HG02938 (cell line): ENCODE measurements around the gene FN1.
"Not testable (repeated sequence)": the region's sequence is repeated elsewhere in the genome, so short reads cannot be mapped to it uniquely, and the experiment has no call there.

ENCODE experiments used
- ATAC-seq: cut with Tn5 transposase; IDR thresholded peaks from one replicate; pipeline ENCODE4 v1.9.1; 2021; ENCODE audit warnings: mild to moderate bottlenecking, moderate library complexity; ENCODE audit not compliant: unreplicated experiment

Gene FN1

DNA sequence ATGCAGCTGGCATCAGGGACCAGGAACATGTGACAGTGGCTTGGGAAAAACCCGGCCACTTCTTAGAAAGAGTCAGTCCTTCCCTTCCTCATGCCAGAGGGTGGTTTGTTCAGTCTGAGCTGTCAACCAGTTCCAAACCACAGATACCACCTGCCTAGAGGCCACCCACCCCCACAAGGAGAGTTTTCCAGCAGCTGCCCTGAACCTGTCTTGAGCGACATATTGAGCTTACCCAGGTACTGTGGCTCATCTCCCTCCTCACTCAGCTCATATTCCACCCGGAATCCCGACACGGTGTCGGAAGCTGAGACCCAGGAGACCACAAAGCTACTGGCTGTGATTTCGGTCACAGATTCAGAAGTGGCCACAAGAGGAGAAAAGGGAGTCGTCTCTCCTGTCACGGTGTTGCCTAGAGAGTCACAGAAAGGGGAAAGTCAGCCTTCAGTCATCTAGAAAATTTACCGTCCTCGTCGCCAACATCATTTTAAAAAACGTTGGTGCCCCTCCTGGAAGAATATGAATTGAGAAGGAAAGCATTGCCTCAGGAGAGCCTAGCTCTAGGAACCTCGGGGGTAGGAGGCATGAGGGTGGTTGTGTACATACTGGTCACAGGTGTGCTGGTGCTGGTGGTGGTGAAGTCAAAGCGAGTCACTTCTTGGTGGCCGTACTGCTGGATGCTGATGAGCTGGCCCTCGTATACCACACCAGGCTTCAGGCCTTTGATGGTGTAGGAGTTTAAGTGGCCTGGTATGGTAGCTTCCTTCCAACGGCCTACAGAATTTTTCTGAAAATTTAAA is 26.3 kb downstream of the FN1 start:
- ATAC-seq = no peak

DNA sequence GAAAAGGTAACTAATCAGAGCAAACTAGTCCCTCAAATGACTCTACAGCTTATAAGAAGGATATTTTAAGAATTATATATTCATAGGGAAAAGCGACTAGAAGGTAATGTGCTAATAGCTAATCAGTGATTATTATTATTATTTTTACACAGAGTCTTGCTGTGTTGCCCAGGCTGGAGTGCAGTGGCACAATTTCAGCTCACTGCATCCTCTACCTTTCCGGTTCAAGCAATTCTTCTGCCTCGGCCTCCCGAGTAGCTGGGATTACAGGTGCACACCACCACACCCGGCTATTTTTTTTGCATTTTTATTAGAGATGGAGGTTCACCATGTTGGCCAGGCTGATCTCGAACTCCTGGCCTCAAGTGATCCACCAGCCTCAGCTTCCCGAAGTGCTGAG is 27.4 kb downstream of the FN1 start:
- ATAC-seq = not testable (repeated sequence)

DNA sequence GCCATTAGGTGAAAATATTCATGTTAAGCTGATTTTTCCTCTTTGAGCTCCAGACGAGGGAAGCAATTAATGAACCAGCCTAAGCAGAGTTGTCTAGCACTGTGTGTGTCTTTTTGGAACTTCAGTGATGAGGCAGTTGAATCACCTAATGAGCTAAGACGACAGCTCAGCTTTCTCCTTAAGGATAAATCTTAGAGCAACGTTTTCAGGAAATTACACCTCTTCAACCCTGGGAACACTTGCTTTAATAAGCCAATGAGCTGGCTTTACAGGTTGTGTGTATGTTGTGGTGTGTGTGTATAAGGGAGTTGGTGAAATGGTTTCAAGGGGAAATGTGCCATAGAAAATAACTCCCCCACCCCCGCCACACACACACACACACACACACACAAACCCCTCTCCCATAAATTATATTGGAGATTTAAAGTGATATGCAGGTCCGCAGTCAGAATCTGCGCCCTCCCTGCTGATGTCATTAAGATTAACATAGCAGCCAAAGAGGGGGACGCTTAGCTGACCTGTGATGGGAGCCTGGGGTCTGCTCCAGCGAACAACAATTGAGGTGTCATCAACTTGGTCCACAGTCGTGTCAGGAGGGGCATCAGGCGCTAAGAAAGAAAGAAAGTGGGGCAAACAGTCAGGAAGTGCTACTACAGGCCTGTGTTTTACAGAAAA is 28.1 kb downstream of the FN1 start:
- ATAC-seq = no peak

DNA sequence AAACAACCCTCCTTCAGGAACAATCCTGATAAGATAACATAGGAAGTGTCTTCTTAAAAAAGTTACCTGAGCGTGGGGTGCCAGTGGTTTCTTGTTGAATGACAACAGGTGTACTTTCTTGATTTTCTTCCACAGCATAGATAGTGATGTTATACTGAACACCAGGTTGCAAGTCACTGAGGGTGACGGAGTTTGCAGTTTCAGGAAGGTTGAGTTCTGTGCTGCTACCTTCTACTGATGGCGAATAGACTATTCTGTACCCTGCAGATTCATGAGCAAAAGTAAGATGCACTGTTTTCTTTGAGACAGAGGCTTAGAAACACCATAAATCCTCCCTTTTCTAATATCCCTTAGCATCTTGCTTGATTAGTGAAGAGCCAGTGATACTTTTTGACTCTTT is 28.8 kb downstream of the FN1 start:
- ATAC-seq = no peak

DNA sequence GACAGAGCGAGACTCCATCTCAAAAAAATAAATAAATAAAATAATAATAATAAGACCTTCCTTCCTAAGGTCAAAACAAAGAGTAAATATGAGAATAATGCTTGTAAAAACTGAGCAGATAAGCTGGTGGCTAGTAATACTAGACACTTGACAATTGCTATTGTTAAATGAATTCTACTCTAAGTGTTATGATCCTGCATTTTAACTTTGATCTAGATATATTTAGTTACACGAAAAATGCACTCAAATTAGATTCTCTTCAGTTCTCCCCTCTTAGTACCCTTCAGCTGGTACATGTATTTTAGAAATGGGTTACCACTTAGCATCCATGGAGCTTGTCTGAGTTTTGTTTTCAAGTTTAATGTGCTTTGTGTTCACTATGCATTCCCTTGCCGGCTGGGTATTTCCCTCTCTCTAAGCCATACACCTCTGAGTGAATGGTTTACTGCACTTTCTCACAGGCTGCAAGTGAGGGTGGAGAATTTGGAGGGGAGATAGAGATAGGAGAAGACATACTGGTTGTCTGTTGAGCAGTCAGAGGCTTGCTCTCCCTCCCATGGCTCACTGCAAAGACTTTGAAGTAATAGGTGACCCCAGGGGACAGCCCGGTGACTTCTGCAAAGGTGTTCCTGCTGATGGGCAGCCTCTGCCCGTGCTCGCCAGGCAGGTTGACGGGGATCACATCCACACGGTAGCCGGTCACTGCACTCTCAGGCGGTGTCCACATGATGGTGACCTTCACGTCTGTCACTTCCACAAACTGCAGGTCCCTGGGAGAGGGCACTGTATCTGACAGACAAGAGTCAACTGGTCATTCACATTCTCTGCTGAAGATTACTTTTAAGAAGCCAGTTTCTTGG is 29.9 kb downstream of the FN1 start:
- no peak for ATAC-seq

DNA sequence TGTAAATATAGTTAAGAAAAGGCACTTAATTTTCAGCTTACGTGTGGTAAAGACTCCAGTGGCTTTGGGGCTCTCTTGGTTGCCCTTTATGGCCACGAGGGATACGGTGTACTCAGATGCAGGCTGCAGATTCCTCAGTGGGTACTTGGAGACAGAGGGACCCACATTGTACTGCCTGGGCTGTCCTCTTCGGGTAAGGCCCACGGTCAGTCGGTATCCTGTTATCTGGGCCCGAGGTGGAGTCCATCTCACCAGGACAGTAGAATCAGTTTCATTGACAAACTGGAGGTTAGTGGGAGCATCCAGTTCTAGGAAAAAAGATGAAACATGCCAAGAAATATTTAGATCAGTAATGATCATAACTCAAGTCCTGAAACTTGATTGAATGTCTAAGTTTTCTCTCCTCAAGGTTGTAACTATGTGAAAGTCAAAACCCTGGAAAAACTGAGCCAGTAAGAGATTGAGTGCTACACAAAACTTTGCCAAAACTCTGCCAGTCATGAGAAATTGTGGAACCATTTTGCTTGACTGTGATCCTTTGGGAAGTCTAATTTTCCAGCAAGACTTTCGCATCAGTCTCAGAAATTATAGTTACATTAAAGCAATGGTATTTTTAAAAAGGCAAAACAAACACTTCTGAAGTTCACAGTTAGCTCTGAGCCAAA is 31.4 kb downstream of the FN1 start:
- ATAC-seq = no peak

DNA sequence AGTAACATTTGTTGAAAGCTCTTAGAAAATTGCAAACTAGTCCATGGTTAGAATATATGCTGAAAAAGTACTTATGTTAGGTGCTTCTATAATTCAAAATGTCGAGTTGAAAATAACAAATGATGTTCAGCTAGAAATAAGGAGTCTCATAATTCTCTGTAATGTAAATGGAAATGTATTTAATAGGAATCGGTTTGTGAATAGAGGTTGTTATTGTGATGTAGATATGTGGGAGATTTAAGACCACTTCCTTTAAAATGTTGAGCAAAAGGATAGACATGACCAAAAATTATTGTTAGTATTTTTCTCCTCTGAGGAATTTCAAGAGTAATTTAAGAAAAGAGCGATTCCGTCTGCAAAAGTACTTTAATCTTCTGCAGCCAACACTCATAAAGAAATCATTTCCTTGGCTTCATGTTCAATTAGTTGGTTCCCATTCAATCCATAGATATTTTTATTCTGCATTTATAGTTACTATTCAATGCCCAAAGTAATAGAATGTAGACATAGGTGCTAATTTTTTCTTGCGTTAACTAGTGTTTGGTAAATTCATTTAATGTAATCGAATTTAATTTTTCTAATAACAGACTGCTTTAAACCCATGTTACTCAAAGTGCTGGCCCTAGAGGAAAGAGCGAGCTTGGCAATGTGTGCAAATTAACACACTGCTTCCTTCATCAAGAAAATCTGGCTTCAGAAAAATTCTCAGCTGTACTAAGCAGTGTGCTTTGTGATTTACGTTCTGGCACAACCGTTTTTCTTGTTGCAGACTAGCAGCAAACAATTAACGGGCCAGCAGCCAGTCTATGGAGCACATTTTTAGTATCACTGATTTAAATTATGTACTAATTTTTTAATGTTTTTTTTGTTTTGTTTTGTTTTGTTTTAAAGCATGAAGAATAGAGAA is 32.2 kb downstream of the FN1 start:
- ATAC-seq = no peak

DNA sequence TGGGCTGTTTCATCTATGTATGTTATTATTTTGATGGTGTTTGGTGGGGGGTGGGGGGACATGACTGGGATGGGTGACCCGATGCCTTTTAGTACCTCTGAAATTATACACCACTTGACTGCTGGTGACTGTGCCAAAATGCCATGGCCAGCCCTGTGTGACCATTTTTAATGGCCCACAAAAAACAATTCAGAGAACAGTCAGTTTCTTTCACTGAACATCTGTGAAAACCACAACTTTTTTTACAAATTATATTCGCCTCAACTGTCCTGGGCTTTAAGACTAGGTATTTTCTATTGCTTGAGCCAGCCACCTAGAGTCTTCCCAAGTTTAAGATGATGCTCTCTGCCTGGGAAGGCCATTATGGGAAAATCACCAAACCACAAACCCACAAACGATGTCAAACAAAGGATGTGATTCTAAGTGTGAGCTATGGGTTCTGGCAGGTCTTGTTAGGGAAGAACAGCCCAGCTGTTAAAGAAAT is 33.9 kb downstream of the FN1 start:
- ATAC-seq = no peak

DNA sequence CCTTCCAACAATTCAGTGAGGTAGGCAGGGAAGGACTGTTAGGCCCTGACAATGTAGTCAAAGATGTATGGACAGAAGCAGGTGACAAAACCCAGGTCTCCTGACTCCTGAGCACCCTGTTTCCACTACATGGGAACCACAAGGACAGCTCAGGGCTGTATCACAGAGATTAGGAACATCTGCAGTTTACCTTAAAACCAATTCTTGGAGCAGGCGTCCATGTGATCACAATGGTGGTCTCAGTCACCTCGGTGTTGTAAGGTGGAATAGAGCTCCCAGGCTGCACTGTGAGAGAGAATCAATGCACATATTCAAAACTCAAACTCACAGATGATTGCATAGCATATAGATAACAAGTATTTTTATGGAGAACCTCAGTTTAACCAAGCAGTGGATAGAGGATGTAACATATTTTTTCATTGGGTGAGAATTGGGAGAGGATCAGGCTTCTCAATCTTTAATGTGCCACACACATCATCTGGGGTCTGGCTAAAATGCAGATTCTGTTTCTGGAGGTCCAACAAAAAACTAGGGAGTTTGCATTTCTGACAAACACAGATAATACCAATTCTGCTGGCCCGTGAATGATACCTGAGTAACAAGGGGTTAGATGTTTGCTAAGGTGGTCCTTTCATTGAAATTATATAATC is 36.7 kb downstream of the FN1 start:
- no peak for ATAC-seq

DNA sequence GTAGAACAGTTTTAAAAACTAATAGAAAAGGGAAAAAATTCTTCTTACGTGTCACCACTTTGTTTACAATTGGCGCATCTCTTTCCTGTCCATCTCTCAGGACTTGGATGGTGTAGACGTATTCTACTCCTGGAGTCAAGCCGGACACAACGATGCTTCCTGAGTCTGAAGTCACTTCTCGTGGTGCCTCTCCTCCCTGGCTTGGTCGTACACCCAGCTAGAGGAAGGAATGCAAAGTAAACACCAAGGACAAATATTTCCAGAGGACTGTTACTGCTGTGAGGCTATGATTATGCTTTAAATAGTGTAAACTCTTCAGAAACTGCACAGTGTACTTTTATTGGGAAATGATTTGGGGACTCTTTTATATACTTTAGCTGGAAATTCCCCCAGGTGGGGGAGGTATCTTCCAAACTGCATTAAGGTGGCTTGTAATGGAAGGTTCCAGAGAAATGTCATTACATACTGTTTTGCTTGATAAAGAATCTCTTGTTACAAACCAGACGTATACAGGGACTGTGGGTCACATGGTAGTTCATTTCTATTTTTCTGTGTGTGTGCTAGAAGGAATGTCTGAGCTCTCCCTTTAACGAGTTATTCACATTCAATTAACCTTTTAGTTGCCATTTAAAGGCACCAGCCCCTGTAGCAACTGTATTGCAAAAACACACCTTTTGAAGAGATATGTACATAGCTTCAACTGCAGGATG is 38.1 kb downstream of the FN1 start:
- ATAC-seq = no peak

DNA sequence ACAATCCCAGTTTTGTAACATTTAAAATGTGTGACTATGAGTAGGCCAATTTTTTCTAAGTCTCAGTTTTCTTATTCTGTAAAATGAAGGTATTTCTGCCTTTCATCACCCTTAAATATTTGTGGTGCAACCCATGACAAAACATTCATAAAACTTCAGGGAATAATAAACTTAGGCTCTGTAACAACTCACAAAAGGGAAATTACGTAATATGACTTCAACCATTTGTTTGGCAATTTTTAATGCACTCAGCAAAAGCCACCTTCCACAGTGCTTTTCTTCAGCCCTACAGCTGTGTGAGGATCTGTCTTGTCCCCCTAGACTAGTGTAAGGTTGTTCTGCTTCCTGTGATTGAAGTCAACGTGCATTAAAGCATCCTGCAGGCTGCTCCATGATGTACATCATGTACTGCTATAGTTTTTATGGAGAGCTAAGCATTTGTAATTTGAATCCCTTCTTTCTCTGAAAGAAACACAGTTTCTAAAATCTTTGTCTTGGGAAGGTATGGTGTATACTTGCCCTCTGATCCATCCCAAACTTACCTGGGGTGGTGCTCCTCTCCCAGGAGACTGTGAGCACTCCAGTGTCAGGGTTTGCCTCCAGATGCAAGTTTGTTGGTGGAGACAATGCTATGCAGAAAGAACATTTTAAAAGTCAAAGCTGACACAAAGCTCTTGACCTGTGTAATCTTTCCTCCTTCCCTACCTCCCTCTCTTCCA is 39.1 kb downstream of the FN1 start:
- ATAC-seq = no peak

DNA sequence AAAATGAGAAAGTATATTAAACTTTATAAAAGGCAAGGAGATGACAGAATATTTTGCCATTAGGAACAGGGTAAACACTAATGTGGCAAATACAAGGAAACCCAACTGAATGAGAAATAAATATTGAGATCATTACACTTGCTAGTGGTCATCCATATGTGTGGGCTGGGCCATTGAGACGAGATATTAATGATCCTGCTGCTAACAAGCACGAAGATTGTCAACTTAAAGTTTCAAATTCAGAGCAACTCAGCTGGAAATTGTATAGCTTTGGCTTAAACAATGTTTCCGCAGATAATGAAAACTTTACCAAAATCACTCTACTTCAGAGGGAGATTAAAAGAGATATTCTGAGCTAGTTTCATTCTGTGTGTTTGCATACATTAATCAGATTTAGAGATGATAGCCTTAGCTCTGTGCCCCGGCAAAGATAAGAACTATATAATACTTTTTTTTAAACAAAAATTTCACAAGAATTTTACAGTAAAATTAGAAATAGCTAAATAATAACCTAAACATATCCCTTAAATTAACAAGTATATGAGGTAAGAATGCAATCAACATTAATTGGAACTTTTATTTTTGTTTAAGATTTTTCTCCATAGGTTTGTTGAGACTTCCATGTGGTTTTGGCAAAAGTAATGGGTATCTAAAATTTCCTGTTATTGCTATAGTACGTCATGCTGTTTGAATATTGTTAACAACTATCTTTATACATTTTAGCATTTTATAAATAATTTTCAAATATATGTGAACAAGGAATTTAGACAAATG is 40.0 kb downstream of the FN1 start:
- no peak for ATAC-seq

DNA sequence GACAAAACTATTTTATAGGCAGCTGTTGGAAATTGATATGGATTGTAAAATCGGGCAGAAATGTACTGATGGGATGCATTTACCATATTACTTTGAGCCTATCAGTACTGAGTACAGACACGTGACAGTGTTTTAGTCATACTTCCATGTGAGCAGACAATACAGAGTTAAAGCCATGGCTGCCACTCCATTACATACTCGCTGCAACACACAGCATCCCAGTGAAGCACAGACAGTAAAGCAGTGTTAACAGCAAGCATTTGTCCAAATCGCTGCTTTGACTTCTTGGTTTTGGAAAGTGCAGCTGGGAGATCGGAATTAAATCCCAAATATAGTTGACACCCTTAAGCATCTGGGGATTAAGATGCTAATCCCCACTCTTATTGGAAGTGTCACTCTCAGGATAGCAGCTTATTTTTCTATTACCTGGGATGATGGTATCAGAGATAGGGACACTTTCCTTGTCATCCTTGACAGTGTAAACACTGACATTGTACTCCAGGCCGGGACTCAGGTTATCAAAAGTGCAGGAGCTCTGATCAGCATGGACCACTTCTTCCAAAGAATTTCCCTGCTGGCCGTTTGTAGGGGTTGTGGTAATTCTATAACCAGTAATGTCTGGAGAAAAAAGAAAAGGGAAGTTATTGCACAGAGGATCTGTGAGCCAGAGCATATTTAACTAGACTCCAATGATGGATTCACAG is 41.6 kb downstream of the FN1 start:
- ATAC-seq = no peak

DNA sequence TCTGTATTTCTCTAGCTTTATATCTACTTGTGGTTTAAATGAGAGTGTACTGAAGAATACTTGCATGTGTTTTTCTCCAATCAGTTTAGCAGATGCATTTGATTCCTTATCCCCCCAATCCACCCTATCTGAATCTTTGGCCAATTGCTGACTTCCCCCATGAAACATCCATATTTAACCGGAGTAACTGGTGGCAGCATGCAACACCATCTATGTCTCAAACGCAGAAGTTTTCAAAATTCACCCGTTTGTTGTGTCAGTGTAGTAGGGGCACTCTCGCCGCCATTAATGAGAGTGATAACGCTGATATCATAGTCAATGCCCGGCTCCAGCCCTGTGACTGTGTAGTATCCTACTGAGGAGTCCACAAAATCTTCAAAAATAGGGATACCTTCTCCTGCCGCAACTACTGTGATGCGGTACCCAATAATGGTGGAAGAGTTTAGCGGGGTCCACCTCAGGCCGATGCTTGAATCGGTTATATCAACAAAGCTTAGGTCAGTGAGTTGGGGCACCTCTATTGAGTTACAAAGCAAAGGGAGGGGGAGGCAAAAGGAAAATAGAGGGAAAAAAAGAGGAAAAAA is 43.1 kb downstream of the FN1 start:
- no peak for ATAC-seq

DNA sequence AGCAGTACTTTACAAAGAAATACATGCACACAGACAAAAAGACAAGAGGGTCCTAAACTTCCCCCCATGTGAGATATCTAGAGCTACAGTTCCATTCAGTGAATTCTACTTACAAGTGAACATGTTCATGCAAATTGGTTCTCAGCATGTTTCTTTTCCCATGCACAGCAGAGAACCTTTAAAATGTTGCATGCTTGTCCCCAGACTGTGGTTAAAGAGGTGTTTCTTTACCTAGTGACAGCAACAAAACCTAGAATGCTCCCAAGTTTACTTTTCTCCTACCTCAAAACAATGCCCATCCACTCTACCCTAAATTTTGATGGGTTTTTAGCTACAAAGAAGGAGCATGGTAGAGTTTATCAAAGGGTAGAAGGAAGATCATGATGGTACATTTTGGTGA is 43.7 kb downstream of the FN1 start:
- ATAC-seq = no peak

DNA sequence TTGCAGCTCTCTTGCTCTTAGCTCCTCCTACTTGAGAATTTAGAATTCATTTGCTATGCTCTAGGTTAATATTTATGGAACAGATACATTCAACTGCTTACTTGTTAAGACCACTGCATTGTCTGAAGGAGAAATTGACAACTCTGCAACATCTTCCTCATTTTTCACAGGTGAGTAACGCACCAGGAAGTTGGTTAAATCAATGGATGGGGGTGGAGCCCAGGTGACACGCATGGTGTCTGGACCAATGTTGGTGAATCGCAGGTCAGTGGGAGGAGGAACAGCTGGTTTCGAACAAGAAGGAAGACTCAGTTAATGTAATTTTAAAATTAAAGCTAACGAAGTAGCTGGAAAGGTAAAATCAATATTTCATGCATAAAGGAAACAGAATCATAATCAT is 44.3 kb downstream of the FN1 start:
- no peak for ATAC-seq

DNA sequence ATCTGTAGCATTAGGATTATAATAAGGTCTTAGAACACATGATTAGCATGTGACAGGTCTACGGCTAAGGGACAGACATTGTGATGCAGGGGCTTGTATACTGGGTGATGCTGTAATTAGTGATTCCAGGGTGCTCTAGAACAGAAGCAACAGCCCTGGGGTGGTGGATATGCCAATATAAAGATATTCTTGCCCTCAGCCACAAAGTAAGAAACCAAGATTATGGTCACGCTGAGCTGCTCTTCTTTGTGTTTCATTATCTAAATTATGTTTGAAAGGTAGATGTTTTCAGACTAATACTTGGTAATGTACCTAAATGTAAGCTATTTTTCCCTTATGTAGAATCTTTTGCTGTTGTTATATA is 45.3 kb downstream of the FN1 start:
- ATAC-seq = no peak
